ENCODE measurements around the gene TBL1XR1. TPM values are rescaled to one million over a fixed set of nuclear protein-coding genes. Genes with fewer than 3 reads are reported as not detected.

Gene TBL1XR1
- total RNA-seq, 1 experiment from 2014 or later: 192 TPM

DNA sequence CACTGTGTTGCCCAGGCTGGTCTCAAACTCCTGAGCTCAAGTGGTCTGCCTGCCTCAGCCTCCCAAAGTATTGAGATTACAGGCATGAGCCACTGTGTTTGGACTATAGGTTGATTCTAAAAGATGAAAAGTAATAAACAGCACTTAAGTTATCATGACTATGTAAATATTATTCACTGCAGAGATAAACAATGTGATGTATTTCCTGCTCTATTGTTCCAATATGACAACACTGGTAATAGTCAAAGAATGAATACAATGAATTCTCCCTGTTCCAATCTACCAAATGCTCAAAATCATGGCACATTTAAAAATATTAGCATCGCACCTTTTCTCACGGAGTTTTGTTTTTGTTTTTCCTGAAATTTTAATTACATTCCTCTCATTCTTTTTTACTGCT lies 36.8 kb upstream of the TBL1XR1 start:
- no peaks in the 10 kb centered on the region for H3K27me3 ChIP-seq (ENCODE audit: control insufficient read depth, insufficient read depth, low read length)
- peak; percentile 53; the same call in 1 of the 2 replicates for ATAC-seq
- H3K36me3 ChIP-seq (ENCODE audit: control insufficient read depth, insufficient read depth, low read length): no peaks in the 10 kb centered on the region
- no peaks in the 10 kb centered on the region for H3K9me3 ChIP-seq (ENCODE audit: control insufficient read depth, insufficient read depth, low read depth, low read length)
- in situ Hi-C loops (cut with HindIII; ENCODE audit: low pct_unique_long_range_greater_than_20kb, low sequenced_read_pairs): no loop called here
- TF ChIP-seq, protein P1, sequence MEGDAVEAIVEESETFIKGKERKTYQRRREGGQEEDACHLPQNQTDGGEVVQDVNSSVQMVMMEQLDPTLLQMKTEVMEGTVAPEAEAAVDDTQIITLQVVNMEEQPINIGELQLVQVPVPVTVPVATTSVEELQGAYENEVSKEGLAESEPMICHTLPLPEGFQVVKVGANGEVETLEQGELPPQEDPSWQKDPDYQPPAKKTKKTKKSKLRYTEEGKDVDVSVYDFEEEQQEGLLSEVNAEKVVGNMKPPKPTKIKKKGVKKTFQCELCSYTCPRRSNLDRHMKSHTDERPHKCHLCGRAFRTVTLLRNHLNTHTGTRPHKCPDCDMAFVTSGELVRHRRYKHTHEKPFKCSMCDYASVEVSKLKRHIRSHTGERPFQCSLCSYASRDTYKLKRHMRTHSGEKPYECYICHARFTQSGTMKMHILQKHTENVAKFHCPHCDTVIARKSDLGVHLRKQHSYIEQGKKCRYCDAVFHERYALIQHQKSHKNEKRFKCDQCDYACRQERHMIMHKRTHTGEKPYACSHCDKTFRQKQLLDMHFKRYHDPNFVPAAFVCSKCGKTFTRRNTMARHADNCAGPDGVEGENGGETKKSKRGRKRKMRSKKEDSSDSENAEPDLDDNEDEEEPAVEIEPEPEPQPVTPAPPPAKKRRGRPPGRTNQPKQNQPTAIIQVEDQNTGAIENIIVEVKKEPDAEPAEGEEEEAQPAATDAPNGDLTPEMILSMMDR (IDR thresholded peaks at IDR 0.05): no peak
- TF ChIP-seq SIN3A (IDR thresholded peaks at IDR 0.05; ENCODE audit: borderline replicate concordance, insufficient read depth, low read depth, low read length) (no peak), REST (IDR thresholded peaks at IDR 0.05; ENCODE audit: insufficient read depth in 1 of 2, low read depth in 2 of 2, low read length in 1 of 2) (no peak), POLR2AphosphoS5 (IDR thresholded peaks at IDR 0.05; ENCODE audit: low read depth, low read length) (no peak), TCF7L2 (IDR thresholded peaks at IDR 0.05; ENCODE audit: low read depth, low read length) (no peak)
- intact Hi-C loops (cut with micrococcal nuclease; ENCODE audit: unreplicated experiment): no loop called here
- H3K4me3 ChIP-seq (ENCODE audit: low read depth in 2 of 2, low read length in 2 of 2): no peak overlapping the region
- POLR2A ChIA-PET: no interaction called here
- H3K27ac ChIP-seq (ENCODE audit: low read length): no peak overlapping the region
- CTCF ChIA-PET: no interaction called here
- H3K4me1 ChIP-seq (ENCODE audit: control insufficient read depth, insufficient read depth, low read length): no peaks in the 10 kb centered on the region
- DNase-seq (ENCODE audit: low read depth, low spot score): no peak
- BruUV-seq (replicated peaks): no TSS peak

- no peaks in the 10 kb centered on the region for H3K4me1 ChIP-seq (ENCODE audit: control insufficient read depth, insufficient read depth, low read length)
- no peak overlapping the region for H3K27ac ChIP-seq (ENCODE audit: low read length)
- CTCF ChIA-PET: interaction anchor here (0.6 kb wide), 1 partner anchor 49 kb away, joined by 4 read pairs; no protein-coding TSS in a partner anchor
- in situ Hi-C loops (cut with HindIII; ENCODE audit: low pct_unique_long_range_greater_than_20kb, low sequenced_read_pairs): no loop called here
- TF ChIP-seq SIN3A (IDR thresholded peaks at IDR 0.05; ENCODE audit: borderline replicate concordance, insufficient read depth, low read depth, low read length): no peak
- no peak for TF ChIP-seq TCF7L2 (IDR thresholded peaks at IDR 0.05; ENCODE audit: low read depth, low read length)
- TF ChIP-seq POLR2AphosphoS5 (IDR thresholded peaks at IDR 0.05; ENCODE audit: low read depth, low read length): no peak
- no peak for TF ChIP-seq REST (IDR thresholded peaks at IDR 0.05; ENCODE audit: insufficient read depth in 1 of 2, low read depth in 2 of 2, low read length in 1 of 2)
- TF ChIP-seq, protein P1 (IDR thresholded peaks at IDR 0.05): no peak
- H3K36me3 ChIP-seq (ENCODE audit: control insufficient read depth, insufficient read depth, low read length): no peaks in the 10 kb centered on the region
- POLR2A ChIA-PET: no interaction called here
- intact Hi-C loops (cut with micrococcal nuclease; ENCODE audit: unreplicated experiment): no loop called here
- no TSS peak for BruUV-seq (replicated peaks)
- no peak overlapping the region for H3K4me3 ChIP-seq (ENCODE audit: low read depth in 2 of 2, low read length in 2 of 2)
- no peaks in the 10 kb centered on the region for H3K9me3 ChIP-seq (ENCODE audit: control insufficient read depth, insufficient read depth, low read depth, low read length)
- DNase-seq (ENCODE audit: low read depth, low spot score): no peak
- no peaks in the 10 kb centered on the region for H3K27me3 ChIP-seq (ENCODE audit: control insufficient read depth, insufficient read depth, low read length)
- no peak for ATAC-seq
Observed at GRCh38 chr3:177231242-177231641, 34.0 kb upstream of the TBL1XR1 start.

All from Panc1 (cell line).